Uterus (tissue), 2 donors: ENCODE data around the gene HSD11B1.

Experiments
- CTCF ChIP-seq, 4 experiments: fragments of 200-600 bp in 2 of 4; fragments of 450-650 bp in 2 of 4; sonication (generic) in 2 of 4; IDR thresholded peaks; one replicate each; pipeline ENCODE4 v1.5.1; 2016 to 2019; ENCODE audit warnings: antibody characterized with exemption in 4 of 4, mild to moderate bottlenecking in 2 of 4, moderate library complexity in 1 of 4
- POLR2A ChIP-seq, 2 donors: fragments of 450-650 bp; IDR thresholded peaks; one replicate each; pipeline ENCODE4 v1.6.1; 2016; ENCODE audit warnings: antibody characterized with exemption in 2 of 2, mild to moderate bottlenecking in 1 of 2, moderate library complexity in 1 of 2

- no peak for TF ChIP-seq CTCF (IDR thresholded peaks at IDR 0.05)
- TF ChIP-seq POLR2A (IDR thresholded peaks at IDR 0.05) = no peak
Observed at GRCh38 chr1:209727785-209728184, 23.1 kb downstream of the HSD11B1 start.
